IPS-NIHi11 (cell line): ENCODE results near the gene CNIH2.
"Not testable (repeated sequence)": the region's sequence is repeated elsewhere in the genome, so short reads cannot be mapped to it uniquely, and the experiment has no call there.

Experiments used
- DNase-seq: peaks from one replicate; pipeline ENCODE4 v3.0.0; 2012; ENCODE audit warnings: mixed read lengths, low spot score

Gene CNIH2

GRCh38 chr11:66277471-66278362 lies at the start of gene CNIH2:
Gene CNIH2, plus strand, starts transcription at chr11:66278175. Its CDS starts 282 bp downstream, at chr11:66278457.
- peak; percentile 92 for DNase-seq

- DNase-seq, result peak; percentile 60
Observed at GRCh38 chr11:66228521-66228920, 49.5 kb upstream of the CNIH2 start.

- DNase-seq, result no peak
Observed at GRCh38 chr11:66230156-66230555, 47.8 kb upstream of the CNIH2 start.

GRCh38 chr11:66230978-66231377 lies 47.0 kb upstream of the CNIH2 start:
- no peak for DNase-seq

DNA sequence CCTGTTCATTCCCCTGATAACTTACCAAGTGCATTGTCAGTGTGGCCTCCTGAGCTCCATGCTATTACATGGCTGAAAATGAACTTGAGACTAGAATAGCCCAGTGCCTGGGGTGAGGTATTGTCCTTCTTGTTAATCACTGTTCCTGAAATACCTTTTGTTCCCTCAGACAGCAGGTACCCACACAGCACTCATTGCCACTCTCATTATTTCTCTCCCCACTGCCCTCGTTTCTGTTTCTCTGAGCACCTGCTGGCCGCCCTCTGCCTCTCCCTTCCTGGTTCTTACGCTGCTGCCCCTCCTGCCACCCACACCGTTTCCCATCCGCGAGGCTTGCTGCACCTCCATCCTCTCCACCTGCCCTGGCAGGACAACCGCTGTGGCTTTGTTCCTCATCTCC lies 46.4 kb upstream of the CNIH2 start:
- DNase-seq, result peak; percentile 25

DNA sequence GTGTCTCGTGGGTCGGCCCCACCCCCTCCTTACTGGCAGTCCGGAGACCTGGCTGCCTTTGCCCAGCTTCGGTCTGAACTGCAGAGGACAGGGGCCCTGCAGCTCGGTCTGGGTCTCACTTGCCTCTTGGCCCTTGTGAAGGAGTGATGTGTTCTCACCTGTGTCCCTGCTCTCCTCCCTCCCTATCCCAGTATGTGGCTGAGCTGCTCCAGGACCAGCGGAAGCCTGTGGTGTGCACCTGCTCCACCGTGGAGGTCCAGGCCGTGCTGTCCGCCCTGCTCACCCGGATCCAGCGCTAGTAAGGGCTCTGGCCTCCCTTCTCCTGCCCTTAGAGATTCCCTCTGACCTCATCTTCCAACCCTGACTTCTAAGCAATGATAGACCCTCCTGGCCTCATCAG lies 45.2 kb upstream of the CNIH2 start:
- no peak for DNase-seq

DNA sequence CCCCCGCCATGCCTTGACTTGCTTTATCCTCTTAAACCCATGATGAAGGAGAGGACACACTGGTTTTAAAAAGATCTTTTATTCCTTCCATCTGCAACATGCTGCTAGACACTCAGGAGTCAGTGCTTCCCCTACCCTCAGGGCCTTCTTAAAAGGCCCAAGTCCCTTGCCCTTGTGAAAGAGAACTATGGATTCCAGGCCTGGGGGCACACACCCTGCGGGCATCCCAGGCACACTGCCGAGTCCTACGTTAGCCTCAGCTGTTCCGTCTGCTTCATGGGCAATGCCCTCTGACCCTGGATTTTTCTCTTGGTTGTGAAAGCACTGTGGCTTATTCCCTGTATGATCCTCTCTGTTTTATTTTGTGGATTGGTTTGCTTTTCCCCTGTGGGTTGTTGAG lies 44.7 kb upstream of the CNIH2 start:
- DNase-seq, result no peak

DNA sequence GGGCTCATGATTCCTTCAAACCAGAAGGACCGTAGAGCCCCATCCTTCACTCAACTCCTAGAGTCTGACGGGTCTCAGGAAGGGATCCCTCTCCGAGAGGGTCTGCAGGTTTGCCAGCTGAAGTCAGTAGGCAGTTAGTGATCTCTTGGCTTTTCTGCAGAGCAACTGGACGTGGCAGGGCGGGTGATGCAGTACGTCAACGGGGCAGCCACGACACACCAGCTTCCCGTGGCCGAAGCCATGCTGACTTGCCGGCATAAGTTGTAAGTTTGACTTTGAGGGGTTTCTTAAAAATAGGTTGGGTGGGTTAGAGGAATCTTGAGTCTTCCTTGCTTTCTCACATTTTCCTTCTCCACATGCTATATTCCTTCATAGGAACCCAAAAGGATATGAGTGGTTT lies 42.8 kb upstream of the CNIH2 start:
- DNase-seq, result no peak

DNA sequence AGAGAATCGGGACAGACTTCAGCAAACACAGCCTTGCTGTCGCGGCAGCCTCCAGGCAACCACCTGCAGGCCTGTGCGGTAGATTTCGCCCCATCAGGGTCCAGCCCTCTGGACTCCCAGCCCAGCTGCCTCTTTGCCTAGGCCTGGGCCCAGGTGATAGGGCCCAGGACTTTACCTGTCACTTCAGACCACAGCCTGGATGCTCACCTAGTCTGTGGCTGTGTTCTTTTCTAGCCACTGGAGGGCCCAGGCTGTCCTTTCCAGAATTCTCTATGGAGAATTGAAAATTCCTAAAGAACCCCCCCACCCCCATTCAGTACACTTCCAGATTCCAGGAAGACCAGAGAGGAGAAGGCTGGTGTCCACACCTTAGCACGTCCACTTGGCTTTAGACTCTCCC lies 40.1 kb upstream of the CNIH2 start:
- DNase-seq, result no peak

- DNase-seq, result no peak
Observed at GRCh38 chr11:66238786-66239413, 39.1 kb upstream of the CNIH2 start.

GRCh38 chr11:66239511-66239910 lies 38.5 kb upstream of the CNIH2 start:
- no peak for DNase-seq

GRCh38 chr11:66239998-66240780 lies 37.8 kb upstream of the CNIH2 start:
- DNase-seq, result no peak

- DNase-seq, result no peak
Observed at GRCh38 chr11:66240781-66241136, 37.2 kb upstream of the CNIH2 start.

- no peak for DNase-seq
Observed at GRCh38 chr11:66242095-66242765, 35.7 kb upstream of the CNIH2 start.

- no peak for DNase-seq
Observed at GRCh38 chr11:66243782-66244535, 34.0 kb upstream of the CNIH2 start.

GRCh38 chr11:66247295-66247694 lies 30.7 kb upstream of the CNIH2 start:
- DNase-seq, result no peak

DNA sequence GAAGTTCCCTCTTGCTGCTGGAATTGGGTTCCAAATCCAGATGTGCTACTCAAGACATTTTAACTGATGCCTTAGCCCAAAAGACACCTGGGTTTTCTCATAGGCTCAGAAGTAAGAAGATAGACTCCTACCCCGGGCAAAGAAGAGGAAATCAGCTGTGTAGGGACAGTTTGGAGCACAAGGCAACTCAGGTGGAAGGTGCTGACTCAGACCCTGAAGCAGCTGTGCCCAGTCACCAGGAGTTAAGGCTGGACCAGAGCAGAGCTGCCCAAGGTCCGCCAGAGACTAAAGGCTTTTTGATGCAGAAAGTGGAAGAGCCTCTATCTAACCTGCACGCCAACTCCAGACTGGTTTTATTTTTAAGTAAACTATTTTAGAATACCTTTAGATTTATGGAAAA lies 30.2 kb upstream of the CNIH2 start:
- DNase-seq, result no peak

DNA sequence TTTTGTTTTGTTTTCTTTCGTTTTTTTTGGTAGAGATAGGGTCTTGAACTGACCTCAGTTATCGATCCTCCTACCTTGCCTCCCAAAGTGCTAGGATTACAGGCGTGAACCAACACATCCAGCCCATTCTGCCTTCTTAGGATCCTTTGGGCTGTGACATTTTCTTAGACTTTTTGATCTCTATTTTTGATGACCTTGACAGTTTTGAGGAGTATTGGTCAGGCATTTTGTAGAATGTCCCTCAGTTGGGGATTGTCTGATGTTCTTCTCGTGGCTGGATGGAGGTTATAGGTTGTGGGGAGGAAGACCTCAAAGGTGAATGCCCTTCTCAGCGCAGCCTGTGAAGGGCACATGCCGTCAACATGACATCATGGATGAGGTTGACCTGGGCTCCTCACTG lies 29.1 kb upstream of the CNIH2 start:
- no peak for DNase-seq

- no peak for DNase-seq
Observed at GRCh38 chr11:66251809-66252208, 26.2 kb upstream of the CNIH2 start.

- not testable (repeated sequence) for DNase-seq
Observed at GRCh38 chr11:66253081-66253480, 24.9 kb upstream of the CNIH2 start.

- DNase-seq, result no peak
Observed at GRCh38 chr11:66258473-66258893, 19.5 kb upstream of the CNIH2 start.
